OCI-LY7 (cell line): ENCODE measurements around the gene MDGA2. TPM values are rescaled to one million over a fixed set of nuclear protein-coding genes. Genes with fewer than 3 reads are reported as not detected.
"Not testable (repeated sequence)": the region's sequence is repeated elsewhere in the genome, so short reads cannot be mapped to it uniquely, and the experiment has no call there.

Experiments
- BruUV-seq: library from RNA; stranded (reverse); fragments of 400-500 nt; replicated peaks from 2 replicates; lab custom pipeline; 2021; lab: Mats Ljungman, UMichigan
- CTCF ChIA-PET: fragments of 300-600 bp; sonication (Branson Sonifier 250); formaldehyde crosslinking; loops from one replicate; lab custom pipeline; 2022; ENCODE audit warnings: antibody characterized with exemption; ENCODE audit not compliant: unreplicated experiment; lab: Charles Lee
- POLR2A ChIA-PET: fragments of 300-600 bp; sonication (Branson Sonifier 250); formaldehyde crosslinking; loops from one replicate; lab custom pipeline; 2022; ENCODE audit warnings: antibody characterized with exemption; lab: Charles Lee
- DNase-seq: peaks from one replicate; pipeline ENCODE4 v3.0.0-alpha.2; 2015; ENCODE audit warnings: low spot score
- H2AFZ ChIP-seq: fragments of 200-600 bp; sonication (generic), shearing (Covaris generic); 2 replicates; pipeline ENCODE4 v1.6.1; 2014; ENCODE audit warnings: mild to moderate bottlenecking, antibody characterized with exemption, low read length, moderate library complexity
- H3K27ac ChIP-seq: fragments of 200-600 bp; sonication (generic); 2 replicates; pipeline ENCODE4 v1.5.1; 2014; ENCODE audit warnings: mixed run types, low read depth, mild to moderate bottlenecking, moderate library complexity, low read length, inconsistent platforms; ENCODE audit not compliant: poor library complexity, severe bottlenecking
- H3K36me3 ChIP-seq: fragments of 200-600 bp; sonication (generic); 2 replicates; pipeline ENCODE4 v1.6.1; 2014; ENCODE audit warnings: mild to moderate bottlenecking, antibody characterized with exemption, low read length, moderate library complexity, mixed read lengths; ENCODE audit not compliant: insufficient read depth
- H3K4me1 ChIP-seq: fragments of 200-600 bp; sonication (generic); 2 replicates; pipeline ENCODE4 v1.5.1; 2014; ENCODE audit warnings: mild to moderate bottlenecking, low read length; ENCODE audit not compliant: insufficient read depth, poor library complexity, severe bottlenecking
- H3K4me2 ChIP-seq: fragments of 200-600 bp; sonication (generic); 2 replicates; pipeline ENCODE4 v1.6.1; 2014; ENCODE audit warnings: mild to moderate bottlenecking, low read length
- H3K4me3 ChIP-seq: fragments of 200-600 bp; sonication (generic); 2 replicates; pipeline ENCODE4 v1.5.1; 2014; ENCODE audit warnings: mild to moderate bottlenecking, low read depth, low read length; ENCODE audit not compliant: poor library complexity, severe bottlenecking
- H3K79me2 ChIP-seq: fragments of 200-600 bp; sonication (generic); 2 replicates; pipeline ENCODE4 v1.6.1; 2016; ENCODE audit warnings: low read depth, mild to moderate bottlenecking, low read length, moderate library complexity, mixed read lengths; ENCODE audit not compliant: insufficient read depth
- H3K9me2 ChIP-seq: fragments of 200-600 bp; sonication (generic); 2 replicates; pipeline ENCODE4 v1.6.1; 2016; ENCODE audit warnings: mild to moderate bottlenecking, low read length, mixed read lengths; ENCODE audit not compliant: insufficient read depth
- H3K9me3 ChIP-seq: fragments of 200-600 bp; sonication (generic); 2 replicates; pipeline ENCODE4 v1.6.1; 2014; ENCODE audit warnings: mild to moderate bottlenecking, mixed run types, low read length, mixed read lengths
- H4K20me1 ChIP-seq: fragments of 200-600 bp; sonication (generic); 2 replicates; pipeline ENCODE4 v1.6.1; 2014; ENCODE audit warnings: mild to moderate bottlenecking, antibody characterized with exemption, low read length, moderate library complexity, mixed read lengths; ENCODE audit not compliant: insufficient read depth
- EZH2phosphoT487 ChIP-seq: fragments of 200-600 bp; sonication (generic); IDR thresholded peaks from 2 replicates; pipeline ENCODE4 v1.6.1; 2018; ENCODE audit warnings: low read depth, borderline replicate concordance, mild to moderate bottlenecking, mixed run types, antibody characterized with exemption, low read length, moderate library complexity, mixed read lengths
- intact Hi-C: fragments of 100-400 bp; cut with micrococcal nuclease; formaldehyde crosslinking; loops from one replicate; pipeline ENCODE4 v1.10.0; 2022; ENCODE audit not compliant: unreplicated experiment
- total RNA-seq, 2 experiments: library from RNA; depleted of rRNA in 1 of 2; stranded (reverse); fragments of >200 nt in 1 of 2; shearing (Covaris generic) in 1 of 2; gene quantifications; 2 replicates each; pipeline ENCODE4 v1.2.3, GENCODE V29; 2014 to 2022
- TF ChIP-seq, protein P1 (sequence below): fragments of 200-600 bp; sonication (generic); conservative IDR thresholded peaks from 2 replicates; pipeline ENCODE4 v1.5.1; 2014; ENCODE audit warnings: mild to moderate bottlenecking, antibody characterized with exemption, low read length, moderate library complexity, mixed read lengths

Gene MDGA2
- total RNA-seq, 2 experiments from 2014 or later, result not detected

DNA sequence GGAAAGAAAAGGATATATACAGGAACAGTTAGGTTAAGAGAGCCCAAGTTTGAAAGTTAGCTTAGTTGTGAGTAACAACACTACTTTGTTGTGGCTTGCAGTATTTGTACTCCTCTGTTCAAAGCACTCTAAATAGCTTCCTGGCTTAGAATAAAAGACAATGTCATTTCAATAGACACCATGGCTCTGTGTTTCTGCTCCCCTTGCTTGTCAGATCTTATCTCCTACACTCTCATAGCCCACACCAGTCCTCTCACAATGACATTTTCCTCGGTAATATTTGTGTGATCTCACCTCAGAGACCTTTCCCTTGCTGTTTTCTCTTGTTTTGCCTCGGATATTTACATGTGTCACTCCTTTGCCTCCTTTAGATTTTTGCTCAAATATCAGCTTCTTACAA lies 418.4 kb downstream of the MDGA2 start:
- Histone ChIP-seq H4K20me1 (no peaks in the 10 kb centered on the region), H3K9me2 (no peaks in the 10 kb centered on the region), H3K79me2 (no peaks in the 10 kb centered on the region), H3K27ac (no peak overlapping the region), H3K4me1 (no peaks in the 10 kb centered on the region), H3K9me3 (no peaks in the 10 kb centered on the region), H3K4me2 (no peak overlapping the region), H2AFZ (no peak overlapping the region), H3K36me3 (no peaks in the 10 kb centered on the region), H3K4me3 (no peak overlapping the region)
- no peak for DNase-seq
- TF ChIP-seq, protein P1, sequence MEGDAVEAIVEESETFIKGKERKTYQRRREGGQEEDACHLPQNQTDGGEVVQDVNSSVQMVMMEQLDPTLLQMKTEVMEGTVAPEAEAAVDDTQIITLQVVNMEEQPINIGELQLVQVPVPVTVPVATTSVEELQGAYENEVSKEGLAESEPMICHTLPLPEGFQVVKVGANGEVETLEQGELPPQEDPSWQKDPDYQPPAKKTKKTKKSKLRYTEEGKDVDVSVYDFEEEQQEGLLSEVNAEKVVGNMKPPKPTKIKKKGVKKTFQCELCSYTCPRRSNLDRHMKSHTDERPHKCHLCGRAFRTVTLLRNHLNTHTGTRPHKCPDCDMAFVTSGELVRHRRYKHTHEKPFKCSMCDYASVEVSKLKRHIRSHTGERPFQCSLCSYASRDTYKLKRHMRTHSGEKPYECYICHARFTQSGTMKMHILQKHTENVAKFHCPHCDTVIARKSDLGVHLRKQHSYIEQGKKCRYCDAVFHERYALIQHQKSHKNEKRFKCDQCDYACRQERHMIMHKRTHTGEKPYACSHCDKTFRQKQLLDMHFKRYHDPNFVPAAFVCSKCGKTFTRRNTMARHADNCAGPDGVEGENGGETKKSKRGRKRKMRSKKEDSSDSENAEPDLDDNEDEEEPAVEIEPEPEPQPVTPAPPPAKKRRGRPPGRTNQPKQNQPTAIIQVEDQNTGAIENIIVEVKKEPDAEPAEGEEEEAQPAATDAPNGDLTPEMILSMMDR, result no peak
- no peak for TF ChIP-seq EZH2phosphoT487
- POLR2A ChIA-PET, result interaction anchor here (0.5 kb wide), 1 partner anchor 357 kb away, joined by 5 read pairs; no protein-coding TSS in a partner anchor
- CTCF ChIA-PET, result no interaction called here
- intact Hi-C loops, result no loop called here
- no TSS peak for BruUV-seq

DNA sequence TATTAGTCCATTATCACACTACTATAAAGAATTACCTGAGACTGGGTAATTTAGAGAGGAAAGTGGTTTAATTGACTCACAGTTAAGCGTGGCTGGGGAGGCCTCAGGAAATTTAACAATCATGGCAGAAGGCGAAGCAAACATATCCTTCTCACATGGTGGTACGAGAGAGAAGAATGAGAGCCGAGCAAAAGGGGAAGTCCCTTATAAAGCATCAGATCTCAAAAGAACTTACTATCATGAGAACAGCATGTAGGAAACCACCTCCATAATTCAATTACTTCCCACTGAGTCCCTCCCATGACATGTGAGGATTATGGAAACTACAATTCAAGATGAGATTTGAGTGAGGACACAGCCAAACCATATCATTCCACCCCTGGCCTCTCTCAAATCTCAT lies 422.6 kb downstream of the MDGA2 start:
- Histone ChIP-seq H4K20me1 (no peaks in the 10 kb centered on the region), H3K9me3 (no peaks in the 10 kb centered on the region), H3K4me3 (no peak overlapping the region), H3K9me2 (no peaks in the 10 kb centered on the region), H2AFZ (no peak overlapping the region), H3K79me2 (no peaks in the 10 kb centered on the region), H3K4me1 (no peaks in the 10 kb centered on the region), H3K4me2 (no peak overlapping the region), H3K27ac (no peak overlapping the region), H3K36me3 (no peaks in the 10 kb centered on the region)
- BruUV-seq, result no TSS peak
- no peak for DNase-seq
- TF ChIP-seq EZH2phosphoT487, result no peak
- TF ChIP-seq, protein P1, result no peak
- ChIA-PET POLR2A (no interaction called here), CTCF (no interaction called here)
- intact Hi-C loops, result no loop called here

DNA sequence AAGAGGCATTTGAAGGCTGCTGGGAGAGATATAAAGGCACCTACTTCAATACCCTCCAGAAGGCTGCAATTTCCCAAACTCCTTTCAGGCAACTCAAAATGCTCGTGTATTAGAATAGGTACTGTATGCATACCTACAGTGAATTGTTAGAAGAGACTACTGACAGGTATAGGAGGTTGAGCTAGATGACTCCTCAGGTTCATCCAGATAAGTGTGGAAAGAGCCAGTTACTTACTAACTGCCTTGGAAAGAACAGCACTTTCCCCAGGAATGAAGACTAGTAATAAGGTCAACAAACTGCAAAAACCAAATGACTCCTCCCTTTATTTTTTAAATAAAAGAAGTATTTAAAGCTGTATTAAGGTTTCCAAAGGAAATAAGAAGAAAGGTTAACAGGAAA lies 429.0 kb downstream of the MDGA2 start:
- no peak for TF ChIP-seq EZH2phosphoT487
- TF ChIP-seq, protein P1, result no peak
- ChIA-PET CTCF (no interaction called here), POLR2A (no interaction called here)
- H3K4me2 ChIP-seq, result no peak overlapping the region
- no peaks in the 10 kb centered on the region for H3K36me3 ChIP-seq
- BruUV-seq, result no TSS peak
- no peak overlapping the region for H3K4me3 ChIP-seq
- H3K27ac ChIP-seq, result no peak overlapping the region
- no peaks in the 10 kb centered on the region for H4K20me1 ChIP-seq
- H3K9me2 ChIP-seq, result no peaks in the 10 kb centered on the region
- no peak overlapping the region for H2AFZ ChIP-seq
- H3K79me2 ChIP-seq, result no peaks in the 10 kb centered on the region
- DNase-seq, result no peak
- H3K9me3 ChIP-seq, result no peaks in the 10 kb centered on the region
- no peaks in the 10 kb centered on the region for H3K4me1 ChIP-seq
- intact Hi-C loops, result no loop called here

DNA sequence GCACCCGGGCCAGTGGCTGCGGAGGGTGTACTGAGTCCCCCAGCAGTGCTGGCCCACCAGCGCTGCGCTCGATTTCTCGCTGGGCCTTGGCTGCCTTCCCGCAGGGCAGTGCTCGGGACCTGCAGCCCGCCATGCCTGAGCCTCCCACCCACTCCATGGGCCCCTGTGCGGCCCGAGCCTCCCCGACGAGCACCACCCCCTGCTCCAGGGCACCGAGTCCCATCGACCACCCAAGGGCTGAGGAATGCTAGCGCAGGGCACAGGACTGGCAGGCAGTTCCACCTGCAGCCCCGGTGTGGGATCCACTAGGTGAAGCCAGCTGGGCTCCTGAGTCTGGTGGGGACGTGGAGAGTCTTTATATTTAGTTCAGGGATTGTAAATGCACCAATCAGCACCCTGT lies 432.8 kb downstream of the MDGA2 start:
- H3K27ac ChIP-seq, intact Hi-C loops, H3K79me2 ChIP-seq, H3K4me3 ChIP-seq, BruUV-seq, H3K4me1 ChIP-seq, H2AFZ ChIP-seq, H3K9me2 ChIP-seq, H3K36me3 ChIP-seq, H3K4me2 ChIP-seq, CTCF ChIA-PET, DNase-seq, POLR2A ChIA-PET, H3K9me3 ChIP-seq, H4K20me1 ChIP-seq: not testable (repeated sequence)
